ENCODE measurements around the gene LGMN. TPM values are rescaled to one million over a fixed set of nuclear protein-coding genes. Genes with fewer than 3 reads are reported as not detected.

LGMN gene
- total RNA-seq, 1 donor from 2014 or later, result 34.0 TPM

DNA sequence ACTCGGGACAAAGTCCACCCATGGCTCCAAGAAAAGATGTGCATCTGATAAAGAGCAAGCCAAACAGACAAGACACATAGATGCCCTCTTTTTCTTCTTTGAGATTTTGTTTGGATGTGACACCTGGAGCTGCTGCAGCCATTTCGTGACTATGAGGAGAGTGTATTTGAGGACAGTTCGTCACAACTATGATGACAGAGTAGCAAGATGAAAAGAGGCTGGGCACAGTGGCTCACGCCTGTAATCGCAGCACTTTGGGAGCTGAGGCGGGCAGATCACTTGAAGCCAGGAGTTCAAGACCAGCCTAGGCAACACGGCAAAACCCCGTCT lies 21.5 kb downstream of the LGMN start:
- no peak overlapping the region for H3K4me3 ChIP-seq (ENCODE audit: low read depth, low read length)
- TF ChIP-seq, protein P1, sequence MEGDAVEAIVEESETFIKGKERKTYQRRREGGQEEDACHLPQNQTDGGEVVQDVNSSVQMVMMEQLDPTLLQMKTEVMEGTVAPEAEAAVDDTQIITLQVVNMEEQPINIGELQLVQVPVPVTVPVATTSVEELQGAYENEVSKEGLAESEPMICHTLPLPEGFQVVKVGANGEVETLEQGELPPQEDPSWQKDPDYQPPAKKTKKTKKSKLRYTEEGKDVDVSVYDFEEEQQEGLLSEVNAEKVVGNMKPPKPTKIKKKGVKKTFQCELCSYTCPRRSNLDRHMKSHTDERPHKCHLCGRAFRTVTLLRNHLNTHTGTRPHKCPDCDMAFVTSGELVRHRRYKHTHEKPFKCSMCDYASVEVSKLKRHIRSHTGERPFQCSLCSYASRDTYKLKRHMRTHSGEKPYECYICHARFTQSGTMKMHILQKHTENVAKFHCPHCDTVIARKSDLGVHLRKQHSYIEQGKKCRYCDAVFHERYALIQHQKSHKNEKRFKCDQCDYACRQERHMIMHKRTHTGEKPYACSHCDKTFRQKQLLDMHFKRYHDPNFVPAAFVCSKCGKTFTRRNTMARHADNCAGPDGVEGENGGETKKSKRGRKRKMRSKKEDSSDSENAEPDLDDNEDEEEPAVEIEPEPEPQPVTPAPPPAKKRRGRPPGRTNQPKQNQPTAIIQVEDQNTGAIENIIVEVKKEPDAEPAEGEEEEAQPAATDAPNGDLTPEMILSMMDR (IDR thresholded peaks at IDR 0.05; ENCODE audit: insufficient read depth, low read length, severe bottlenecking), result no peak
- no peak for DNase-seq (ENCODE audit: low read depth)
- H3K27me3 ChIP-seq (ENCODE audit: control insufficient read depth, insufficient read depth, low read length), result no peaks in the 10 kb centered on the region
- H3K36me3 ChIP-seq (ENCODE audit: control insufficient read depth, insufficient read depth, low read length), result peaks cover under 1% of the 10 kb centered on the region
- no peak for FAIRE-seq

DNA sequence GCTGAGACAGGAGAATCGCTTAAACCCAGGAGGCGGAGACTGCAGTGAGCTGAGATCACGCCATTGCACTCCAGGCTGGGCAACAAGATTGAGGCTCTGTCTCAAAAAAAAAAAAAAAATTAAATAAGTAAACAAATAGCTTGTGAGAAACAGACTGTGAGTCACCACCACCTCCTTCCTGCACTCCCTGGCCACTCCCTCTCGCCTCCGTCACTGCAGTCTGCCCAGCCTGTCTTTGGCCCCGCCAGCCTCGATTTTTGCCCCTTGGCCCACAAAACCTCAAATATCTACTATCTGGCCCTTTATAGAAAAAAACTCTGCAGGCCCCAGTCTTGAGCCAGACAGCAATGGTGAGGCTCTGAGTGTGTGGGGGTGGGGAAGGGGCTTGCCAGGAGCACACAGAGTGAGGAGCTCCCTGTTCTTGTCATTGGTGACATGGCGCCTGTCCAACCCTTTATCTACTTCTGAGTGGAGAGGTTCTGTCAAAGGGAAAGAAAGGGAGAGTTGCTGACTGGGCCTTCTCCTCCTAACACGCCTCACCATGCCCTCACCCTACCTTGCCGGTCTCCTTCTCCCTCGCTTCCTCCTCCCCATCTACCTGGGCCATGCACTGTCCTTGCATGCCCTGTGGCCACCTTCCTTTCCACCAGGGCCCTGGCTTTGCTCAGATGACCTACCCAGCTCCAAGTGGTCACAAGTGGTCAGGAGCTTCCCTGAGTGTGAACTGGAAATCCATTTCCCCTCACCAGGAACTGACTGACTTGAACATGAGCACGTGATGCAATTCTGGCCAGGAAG lies 22.1 kb downstream of the LGMN start:
- Histone ChIP-seq H3K4me3 (ENCODE audit: low read depth, low read length) (no peak overlapping the region), H3K27me3 (ENCODE audit: control insufficient read depth, insufficient read depth, low read length) (no peaks in the 10 kb centered on the region), H3K36me3 (ENCODE audit: control insufficient read depth, insufficient read depth, low read length) (no peaks in the 10 kb centered on the region)
- TF ChIP-seq, protein P1 (IDR thresholded peaks at IDR 0.05; ENCODE audit: insufficient read depth, low read length, severe bottlenecking), result no peak
- DNase-seq (ENCODE audit: low read depth) (peak; percentile 92), FAIRE-seq (no peak)

DNA sequence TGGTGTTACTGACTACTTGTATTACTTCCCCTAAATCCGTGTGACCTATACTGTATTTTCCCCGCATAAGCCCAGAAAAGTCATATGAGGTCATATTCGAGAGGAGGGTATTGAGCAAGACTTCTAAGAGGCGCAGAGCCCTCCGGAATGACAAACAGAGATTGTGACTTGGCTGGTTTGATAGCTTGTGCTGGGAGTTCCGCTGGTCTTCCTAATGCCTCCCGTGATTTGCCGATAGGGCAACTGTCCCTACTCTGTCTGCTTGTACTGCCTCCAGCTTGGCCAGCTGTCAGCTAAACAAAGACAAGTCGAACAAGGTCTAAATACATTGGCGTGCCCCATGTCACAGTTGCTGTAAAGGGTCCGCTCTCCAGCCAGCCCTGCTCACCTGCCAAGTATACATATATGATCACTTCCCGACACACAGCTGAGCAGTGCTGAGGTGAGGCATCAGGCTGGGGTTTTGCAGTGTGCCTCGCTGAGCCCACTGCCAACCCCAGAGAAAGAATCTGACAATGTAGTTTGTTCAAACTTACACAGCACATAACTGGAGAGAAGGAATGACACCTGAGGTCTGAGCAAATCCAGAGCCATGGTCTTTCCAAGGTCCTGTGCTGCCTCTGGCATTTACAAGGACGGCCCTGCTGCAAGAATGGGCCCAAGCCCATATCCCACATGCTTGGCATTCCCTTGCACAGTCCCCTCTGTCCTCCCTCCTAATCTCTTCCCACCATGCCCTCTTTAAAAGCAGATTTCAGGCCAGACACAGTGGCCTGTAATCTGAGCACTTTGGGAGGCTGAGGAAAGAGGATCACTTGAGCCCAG lies 23.7 kb downstream of the LGMN start:
- H3K36me3 ChIP-seq (ENCODE audit: control insufficient read depth, insufficient read depth, low read length), result no peaks in the 10 kb centered on the region
- H3K4me3 ChIP-seq (ENCODE audit: low read depth, low read length), result no peak overlapping the region
- FAIRE-seq, result no peak
- TF ChIP-seq, protein P1 (IDR thresholded peaks at IDR 0.05; ENCODE audit: insufficient read depth, low read length, severe bottlenecking), result no peak
- H3K27me3 ChIP-seq (ENCODE audit: control insufficient read depth, insufficient read depth, low read length), result no peaks in the 10 kb centered on the region
- peak; percentile 34 for DNase-seq (ENCODE audit: low read depth)

- DNase-seq (ENCODE audit: low read depth), result no peak
- H3K27me3 ChIP-seq (ENCODE audit: control insufficient read depth, insufficient read depth, low read length), result no peaks in the 10 kb centered on the region
- no peaks in the 10 kb centered on the region for H3K36me3 ChIP-seq (ENCODE audit: control insufficient read depth, insufficient read depth, low read length)
- TF ChIP-seq, protein P1 (IDR thresholded peaks at IDR 0.05; ENCODE audit: insufficient read depth, low read length, severe bottlenecking), result no peak
- no peak overlapping the region for H3K4me3 ChIP-seq (ENCODE audit: low read depth, low read length)
- no peak for FAIRE-seq
These were observed 28.5 kb downstream of the LGMN start for GRCh38 chr14:92719890-92720323.

DNA sequence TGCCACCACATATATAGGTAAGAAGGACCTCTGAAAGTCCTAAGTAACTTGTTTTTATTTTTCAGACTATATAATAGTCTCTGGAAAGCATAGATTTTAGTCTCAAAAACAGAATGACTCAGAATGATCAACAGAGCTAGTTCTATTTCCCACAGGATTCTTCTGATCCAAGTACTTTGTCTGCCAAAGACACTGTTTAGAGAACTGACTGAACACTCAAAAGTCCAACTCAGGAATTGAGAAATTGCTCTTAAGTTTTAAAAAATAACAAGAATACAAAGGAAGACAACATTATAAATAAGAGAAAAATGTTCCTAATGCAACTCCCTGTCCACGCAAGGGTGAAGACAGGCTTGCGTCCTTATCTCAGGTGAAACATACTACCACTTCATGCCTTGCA lies 29.0 kb downstream of the LGMN start:
- no peak overlapping the region for H3K4me3 ChIP-seq (ENCODE audit: low read depth, low read length)
- H3K36me3 ChIP-seq (ENCODE audit: control insufficient read depth, insufficient read depth, low read length), result no peaks in the 10 kb centered on the region
- H3K27me3 ChIP-seq (ENCODE audit: control insufficient read depth, insufficient read depth, low read length), result no peaks in the 10 kb centered on the region
- TF ChIP-seq, protein P1 (IDR thresholded peaks at IDR 0.05; ENCODE audit: insufficient read depth, low read length, severe bottlenecking), result no peak
- no peak for FAIRE-seq
- no peak for DNase-seq (ENCODE audit: low read depth)
